HepG2 (cell line): ENCODE data around the gene SVOPL. TPM values are rescaled to one million over a fixed set of nuclear protein-coding genes. Genes with fewer than 3 reads are reported as not detected.
"Not testable (repeated sequence)": the region's sequence is repeated elsewhere in the genome, so short reads cannot be mapped to it uniquely, and the experiment has no call there.

Experiments used
- ATAC-seq: fragments of 200-7000 bp; cut with Tn5 transposase; 3 replicates; pipeline ENCODE4 v1.9.1; 2020; ENCODE audit warnings: mild to moderate bottlenecking, moderate library complexity
- BruUV-seq: library from RNA; stranded (reverse); fragments of 400-500 nt; replicated peaks from 2 replicates; lab custom pipeline; 2021; lab: Mats Ljungman, UMichigan
- CTCF ChIA-PET: fragments of 300-600 bp; formaldehyde crosslinking; extraction: SDS; loops from one replicate; lab custom pipeline; 2021; ENCODE audit warnings: low total read pairs, inconsistent platforms, low intra/inter-chr PET ratio; lab: Yijun Ruan, JAX
- POLR2A ChIA-PET: fragments of 350-600 bp; sonication (Branson Sonifier 250); formaldehyde crosslinking; loops from one replicate; lab custom pipeline; 2020; ENCODE audit warnings: antibody characterized with exemption, inconsistent platforms; lab: Yijun Ruan, JAX
- DNase-seq: peaks from one replicate; pipeline ENCODE4 v3.0.0-alpha.2; 2015; ENCODE audit warnings: low spot score
- FAIRE-seq: peaks from 3 replicates; lab custom pipeline; 2011; peaks lifted over from hg19 to GRCh38; lab: Jason Lieb, UNC
- H2AFZ ChIP-seq: one replicate; pipeline ENCODE4 v1.6.1; 2011; ENCODE audit warnings: low read length, inconsistent platforms
- H3K27ac ChIP-seq: fragments of 300-600 bp; 3 replicates; pipeline ENCODE4 v1.8.0; 2011; ENCODE audit warnings: mixed run types, mild to moderate bottlenecking, mixed read lengths, low read length, inconsistent platforms; ENCODE audit not compliant: insufficient read depth; ENCODE audit errors: extremely low read length
- H3K27me3 ChIP-seq, 2 experiments: fragments of 200-600 bp in 1 of 2; 2 replicates in 1 of 2; 3 replicates in 1 of 2; pipeline versions ENCODE4 v1.6.0 to v1.8.0; 2011; ENCODE audit warnings: low read length in 2 of 2, mild to moderate bottlenecking in 2 of 2, moderate library complexity in 2 of 2, inconsistent platforms in 1 of 2; ENCODE audit not compliant: insufficient read depth in 2 of 2, control insufficient read depth in 1 of 2
- H3K36me3 ChIP-seq, 2 experiments: fragments of 200-600 bp in 1 of 2; replicated peaks in 1 of 2; 2 replicates in 1 of 2; 3 replicates in 1 of 2; pipeline versions ENCODE4 v1.5.1 to v1.8.0; 2011; ENCODE audit warnings: low read length in 2 of 2, inconsistent platforms in 1 of 2; ENCODE audit not compliant: insufficient read depth in 2 of 2, control insufficient read depth in 1 of 2
- H3K4me1 ChIP-seq: 2 replicates; pipeline ENCODE4 v1.5.1; 2012; ENCODE audit warnings: low read length, inconsistent platforms; ENCODE audit not compliant: insufficient read depth
- H3K4me2 ChIP-seq: 2 replicates; pipeline ENCODE4 v1.6.0; 2011; ENCODE audit warnings: low read depth, low read length, inconsistent platforms
- H3K4me3 ChIP-seq, 3 experiments: fragments of 200-600 bp in 1 of 3; sonication (generic), shearing (Covaris generic) in 1 of 3; replicated peaks in 1 of 3; 2 replicates each; pipeline ENCODE4 v1.5.1; 2011 to 2016; ENCODE audit warnings: low read length in 3 of 3, inconsistent platforms in 2 of 3, low read depth in 2 of 3, mild to moderate bottlenecking in 2 of 3, control low read depth in 1 of 3, mixed read lengths in 1 of 3; ENCODE audit not compliant: insufficient read depth in 1 of 3
- H3K79me2 ChIP-seq: one replicate; pipeline ENCODE4 v1.6.1; 2011; ENCODE audit warnings: low read length, inconsistent platforms; ENCODE audit not compliant: insufficient read depth
- H3K9ac ChIP-seq: 2 replicates; pipeline ENCODE4 v1.6.0; 2011; ENCODE audit warnings: mild to moderate bottlenecking, low read depth, low read length, inconsistent platforms; ENCODE audit not compliant: insufficient read depth
- H3K9me3 ChIP-seq: 2 replicates; pipeline ENCODE4 v1.5.1; 2012; ENCODE audit warnings: mild to moderate bottlenecking, low read length
- H4K20me1 ChIP-seq: 2 replicates; pipeline ENCODE4 v1.6.0; 2011; ENCODE audit warnings: inconsistent platforms, mild to moderate bottlenecking, low read length, moderate library complexity; ENCODE audit not compliant: insufficient read depth
- ARHGAP35 ChIP-seq: sonication (generic); formaldehyde crosslinking; IDR thresholded peaks from 2 replicates; pipeline ENCODE4 v1.9.0; 2022; ENCODE audit warnings: mild to moderate bottlenecking, inconsistent platforms, moderate library complexity, missing genetic modification reagents, borderline replicate concordance
- CREB1 ChIP-seq, 2 experiments: fragments of 450-650 bp in 1 of 2; IDR thresholded peaks; 2 replicates each; pipeline ENCODE4 v1.6.1; 2016 to 2017; ENCODE audit warnings: control low read depth in 1 of 2, mild to moderate bottlenecking in 1 of 2, missing compliant biosample characterization in 1 of 2, missing genetic modification characterization in 1 of 2
- SAP130 ChIP-seq: IDR thresholded peaks from 2 replicates; pipeline ENCODE4 v1.6.1; 2016; ENCODE audit warnings: low read depth
- SMAD1 ChIP-seq: sonication (generic); formaldehyde crosslinking; IDR thresholded peaks from 2 replicates; pipeline ENCODE4 v1.4.0; 2020; ENCODE audit warnings: missing genetic modification reagents, low read depth, mild to moderate bottlenecking, borderline replicate concordance
- SMC3 ChIP-seq: IDR thresholded peaks from 2 replicates; pipeline ENCODE4 v1.6.1; 2011; ENCODE audit warnings: low read length, improper control_type of control experiment
- SOX13 ChIP-seq, 3 experiments: fragments of 450-650 bp in 1 of 3; sonication (generic) in 1 of 3; formaldehyde crosslinking in 1 of 3; IDR thresholded peaks in 2 of 3; conservative IDR thresholded peaks in 1 of 3; 2 replicates each; pipeline versions ENCODE4 v1.5.0 to v1.6.1; 2016 to 2020; ENCODE audit warnings: antibody characterized with exemption in 1 of 3, mild to moderate bottlenecking in 1 of 3, missing compliant biosample characterization in 1 of 3, missing genetic modification reagents in 1 of 3, moderate library complexity in 1 of 3
- TOE1 ChIP-seq: sonication (generic); formaldehyde crosslinking; IDR thresholded peaks from 2 replicates; pipeline ENCODE4 v1.4.0; 2020; ENCODE audit warnings: mild to moderate bottlenecking, missing genetic modification reagents
- ZNF549 ChIP-seq: sonication (generic); formaldehyde crosslinking; IDR thresholded peaks from 2 replicates; pipeline ENCODE4 v1.5.0; 2020; ENCODE audit warnings: missing genetic modification reagents
- ZNF713 ChIP-seq: sonication (generic); formaldehyde crosslinking; IDR thresholded peaks from 2 replicates; pipeline ENCODE4 v1.4.0; 2020; ENCODE audit warnings: mild to moderate bottlenecking, missing genetic modification reagents
- WGBS: methylation state at CpG from one replicate; pipeline ENCODE4 v1.1.6; 2017; ENCODE audit warnings: low lambda C conversion rate; 5-methylcytosine and 5-hydroxymethylcytosine counted together
- in situ Hi-C: cut with HindIII; loops from 2 replicates; pipeline ENCODE4 v1.10.0; 2017; ENCODE audit warnings: low pct_unique_long_range_greater_than_20kb; ENCODE audit not compliant: extremely low pct_ligation_motif_present
- intact Hi-C: fragments of 100-400 bp; cut with micrococcal nuclease; formaldehyde crosslinking; loops from one replicate; pipeline ENCODE4 v1.10.0; 2022; ENCODE audit not compliant: unreplicated experiment
- polyA plus RNA-seq, 8 experiments: library from polyadenylated mRNA; depleted of rRNA in 3 of 8; stranded (reverse) in 7 of 8; unstranded in 1 of 8; fragments of >200 nt; fragmentation: Illumina TruSeq in 4 of 8; extraction: Trizol in 4 of 8; gene quantifications; 2 replicates each; pipeline versions ENCODE4 v1.2.1 to v1.2.3, GENCODE V29; 2011 to 2016; ENCODE audit warnings: low read depth in 4 of 8, missing spikeins in 1 of 8, mixed read lengths in 1 of 8; ENCODE audit not compliant: insufficient read depth in 1 of 8
- total RNA-seq, 5 experiments: library from RNA; depleted of rRNA; stranded (reverse); fragments of >200 nt; fragmentation: Illumina TruSeq; extraction: Trizol; gene quantifications; 2 replicates each; pipeline ENCODE4 v1.2.3, GENCODE V29; 2016; ENCODE audit warnings: low read depth in 1 of 5

Gene SVOPL
- total and polyA plus RNA-seq, 2 of the 13 experiments (the other 11 are each of a cell fraction or from before 2014, with no cell fraction given), result not detected

- TF ChIP-seq SOX13 (IDR thresholded peaks at IDR 0.05), result no peak
- no peak for TF ChIP-seq SOX13 (CRISPR knock-in tag; conservative IDR thresholded peaks at IDR 0.05 in 1 of 2, IDR thresholded peaks at IDR 0.05 in 1 of 2)
- TF ChIP-seq TOE1 (CRISPR knock-in tag), result no peak
Measured at GRCh38 chr7:138735399-138735798, 34.2 kb upstream of the SVOPL start (continued).

GRCh38 chr7:138731733-138732132, 30.6 kb upstream of the SVOPL start:
- H3K9me3 ChIP-seq, H3K27me3 ChIP-seq, H4K20me1 ChIP-seq, H3K4me3 ChIP-seq, H3K9ac ChIP-seq, H3K4me2 ChIP-seq, H3K36me3 ChIP-seq, H3K27ac ChIP-seq, BruUV-seq, DNase-seq, CTCF ChIA-PET, H2AFZ ChIP-seq, H3K4me1 ChIP-seq, POLR2A ChIA-PET, FAIRE-seq, ATAC-seq, H3K79me2 ChIP-seq: not testable (repeated sequence)
- 75% methylated on average over 5 of the region's 5 CpGs for WGBS
- in situ Hi-C loops (loop anchor here (10.0 to 25.0 kb wide), 3 partner anchors 137 to 719 kb away; partner anchors contain the start of gene CREB3L2), intact Hi-C loops (loop anchor here (10.0 kb wide), 3 partner anchors 267 to 837 kb away; partner anchors contain the start of gene TRIM24)

GRCh38 chr7:138729444-138729843, 28.3 kb upstream of the SVOPL start:
- no TSS peak for BruUV-seq
- intact Hi-C loops, result no loop called here
- in situ Hi-C loops, result loop anchor here (25.0 kb wide), 2 partner anchors 292 to 717 kb away; partner anchors contain the start of gene CREB3L2
- DNase-seq (no peak), ATAC-seq (no peak), FAIRE-seq (no peak)
- Histone ChIP-seq H3K27ac (no peak overlapping the region), H3K27me3 (peaks cover 0 to 3% of the 10 kb centered on the region in 2 experiments; a peak in 1 of 5 replicates), H3K4me1 (peaks cover 9% of the 10 kb centered on the region; the same call in 1 of the 2 replicates), H3K36me3 (no peaks in the 10 kb centered on the region), H3K4me2 (no peak overlapping the region), H3K79me2 (no peaks in the 10 kb centered on the region), H4K20me1 (no peaks in the 10 kb centered on the region), H2AFZ (no peak overlapping the region), H3K4me3 (no peak overlapping the region), H3K9ac (no peak overlapping the region), H3K9me3 (no peaks in the 10 kb centered on the region)
- ChIA-PET CTCF (no interaction called here), POLR2A (no interaction called here)
- TF ChIP-seq ARHGAP35 (no peak), ZNF549 (CRISPR knock-in tag) (no peak), CREB1 (IDR thresholded peaks at IDR 0.05) (no peak), CREB1 (CRISPR knock-in tag; IDR thresholded peaks at IDR 0.05) (no peak), ZNF713 (CRISPR knock-in tag) (no peak), SAP130 (CRISPR knock-in tag) (no peak), SMAD1 (CRISPR knock-in tag) (no peak), SMC3 (no peak)
- 81% methylated on average over 9 of the region's 9 CpGs for WGBS
